A172 (cell line): ENCODE measurements around the gene POMT2. TPM values are rescaled to one million over a fixed set of nuclear protein-coding genes. Genes with fewer than 3 reads are reported as not detected.
"Not testable (repeated sequence)": the region's sequence is repeated elsewhere in the genome, so short reads cannot be mapped to it uniquely, and the experiment has no call there.

Experiments
- DNase-seq: peaks from one replicate; pipeline ENCODE4 v3.0.0-alpha.2; 2015; ENCODE audit warnings: low spot score
- total RNA-seq: library from RNA; depleted of rRNA; stranded (reverse); fragments of >200 nt; shearing (Covaris generic); gene quantifications from 2 replicates; pipeline ENCODE4 v1.2.3, GENCODE V29; 2014

The POMT2 gene
- total RNA-seq, 1 experiment from 2014 or later: 14.5 TPM

GRCh38 chr14:77301103-77301502, 19.6 kb downstream of the POMT2 start:
- DNase-seq: peak; percentile 29

GRCh38 chr14:77299771-77300170, 20.9 kb downstream of the POMT2 start:
- DNase-seq: no peak

GRCh38 chr14:77296906-77297305, 23.8 kb downstream of the POMT2 start:
- no peak for DNase-seq

GRCh38 chr14:77296155-77296554, 24.5 kb downstream of the POMT2 start:
- DNase-seq: no peak

GRCh38 chr14:77290705-77291104, 30.0 kb downstream of the POMT2 start:
- DNase-seq: peak; percentile 15

- DNase-seq: no peak
These were observed 34.1 kb downstream of the POMT2 start for GRCh38 chr14:77286576-77286975.

GRCh38 chr14:77284466-77284865, 36.2 kb downstream of the POMT2 start:
- no peak for DNase-seq

GRCh38 chr14:77284066-77284465, 36.6 kb downstream of the POMT2 start:
- no peak for DNase-seq

- no peak for DNase-seq
These were observed 38.8 kb downstream of the POMT2 start for GRCh38 chr14:77281852-77282410.

- DNase-seq: not testable (repeated sequence)
These were observed 39.8 kb downstream of the POMT2 start for GRCh38 chr14:77280921-77281320.

GRCh38 chr14:77279719-77280118, 41.0 kb downstream of the POMT2 start:
- no peak for DNase-seq

GRCh38 chr14:77278461-77279230, 42.0 kb downstream of the POMT2 start:
- no peak for DNase-seq

GRCh38 chr14:77276959-77277358, 43.7 kb downstream of the POMT2 start:
- no peak for DNase-seq

GRCh38 chr14:77276295-77276935, 44.3 kb downstream of the POMT2 start:
- no peak for DNase-seq

GRCh38 chr14:77275601-77276017, 45.1 kb downstream of the POMT2 start:
- no peak for DNase-seq

GRCh38 chr14:77275041-77275580, 45.6 kb downstream of the POMT2 start:
- DNase-seq: no peak

- DNase-seq: no peak
These were observed 46.9 kb downstream of the POMT2 start for GRCh38 chr14:77273796-77274195.

- no peak for DNase-seq
These were observed 48.4 kb downstream of the POMT2 start for GRCh38 chr14:77272261-77272660.

- DNase-seq: no peak
These were observed 49.5 kb downstream of the POMT2 start, which contains the start of gene NGB for GRCh38 chr14:77271113-77271710. TSS of gene NGB (minus strand) at chr14:77271206. CDS start at chr14:77270937, 269 bp downstream.

- no peak for DNase-seq
These were observed 50.1 kb downstream of the POMT2 start for GRCh38 chr14:77270361-77271112.

- no peak for DNase-seq
These were observed 51.6 kb downstream of the POMT2 start for GRCh38 chr14:77268989-77269600.
